Neural cell (in vitro differentiated cells): ENCODE measurements around the gene PIGL. TPM values are rescaled to one million over a fixed set of nuclear protein-coding genes. Genes with fewer than 3 reads are reported as not detected.

ENCODE experiments used
- H2AFZ ChIP-seq: fragments of 200-600, 300-800 bp; sonication (generic), shearing (Covaris generic); 2 replicates; pipeline ENCODE4 v1.6.0; 2014; ENCODE audit warnings: low read depth, mild to moderate bottlenecking, antibody characterized with exemption, low read length, moderate library complexity
- H3F3A ChIP-seq: fragments of 200-600 bp; shearing (Covaris generic); 2 replicates; pipeline ENCODE4 v1.6.1; 2016; ENCODE audit warnings: mild to moderate bottlenecking, moderate library complexity, mixed read lengths, antibody characterized with exemption, low read length; ENCODE audit not compliant: insufficient read depth, poor library complexity, severe bottlenecking
- H3K27ac ChIP-seq: fragments of 200-600, 300-800 bp; sonication (generic), shearing (Covaris generic); 2 replicates; pipeline ENCODE4 v1.5.1; 2014; ENCODE audit warnings: mild to moderate bottlenecking, low read length, moderate library complexity
- H3K27me3 ChIP-seq: fragments of 300-800, 200-600 bp; sonication (generic), shearing (Covaris generic); 2 replicates; pipeline ENCODE4 v1.6.0; 2014; ENCODE audit warnings: mild to moderate bottlenecking, low read depth, low read length, moderate library complexity; ENCODE audit not compliant: insufficient read depth
- H3K36me3 ChIP-seq: fragments of 300-800, 200-600 bp; sonication (generic), shearing (Covaris generic); 2 replicates; pipeline ENCODE4 v1.5.1; 2014; ENCODE audit warnings: mild to moderate bottlenecking, antibody characterized with exemption, low read length, moderate library complexity; ENCODE audit not compliant: insufficient read depth
- H3K4me2 ChIP-seq: fragments of 300-800, 200-600 bp; sonication (generic), shearing (Covaris generic); 2 replicates; pipeline ENCODE4 v1.6.0; 2014; ENCODE audit warnings: mild to moderate bottlenecking, low read length
- H3K4me3 ChIP-seq: fragments of 300-800, 200-600 bp; sonication (generic), shearing (Covaris generic); 2 replicates; pipeline ENCODE4 v1.5.1; 2014; ENCODE audit warnings: mild to moderate bottlenecking, low read length, moderate library complexity
- H3K79me2 ChIP-seq: fragments of 200-600 bp; shearing (Covaris generic); replicated peaks from 2 replicates; pipeline ENCODE4 v1.6.0; 2014; ENCODE audit warnings: mild to moderate bottlenecking, low read length, moderate library complexity; ENCODE audit not compliant: insufficient read depth
- H3K9ac ChIP-seq: fragments of 300-800, 200-600 bp; sonication (generic), shearing (Covaris generic); 2 replicates; pipeline ENCODE4 v1.6.1; 2016; ENCODE audit warnings: mild to moderate bottlenecking, low read length, mixed read lengths
- H3K9me2 ChIP-seq: fragments of 200-600 bp; shearing (Covaris generic); 2 replicates; pipeline ENCODE4 v1.6.1; 2016; ENCODE audit warnings: mild to moderate bottlenecking, low read length, mixed read lengths; ENCODE audit not compliant: insufficient read depth
- H3K9me3 ChIP-seq: fragments of 200-600, 300-800 bp; sonication (generic), shearing (Covaris generic); 2 replicates; pipeline ENCODE4 v1.6.1; 2016; ENCODE audit warnings: mild to moderate bottlenecking, mixed run types, low read length, moderate library complexity, mixed read lengths
- H4K20me1 ChIP-seq: fragments of 200-600 bp; shearing (Covaris generic); 2 replicates; pipeline ENCODE4 v1.6.1; 2016; ENCODE audit warnings: mild to moderate bottlenecking, mixed run types; ENCODE audit not compliant: insufficient read depth
- EP300 ChIP-seq: fragments of 450-650 bp; conservative IDR thresholded peaks from 2 replicates; pipeline ENCODE4 v1.6.1; 2014; ENCODE audit warnings: antibody characterized with exemption, mild to moderate bottlenecking, moderate library complexity; ENCODE audit not compliant: poor library complexity, severe bottlenecking
- MXI1 ChIP-seq: fragments of 450-650 bp; conservative IDR thresholded peaks from 2 replicates; pipeline ENCODE4 v1.6.1; 2014; ENCODE audit warnings: antibody characterized with exemption, mild to moderate bottlenecking; ENCODE audit not compliant: poor library complexity, severe bottlenecking
- POLR2AphosphoS5 ChIP-seq: IDR thresholded peaks from 2 replicates; pipeline ENCODE4 v1.6.1; 2012
- RAD21 ChIP-seq: fragments of 450-650 bp; conservative IDR thresholded peaks from 2 replicates; pipeline ENCODE4 v1.6.1; 2014; ENCODE audit warnings: antibody characterized with exemption, mild to moderate bottlenecking, moderate library complexity
- REST ChIP-seq: IDR thresholded peaks from 2 replicates; pipeline ENCODE4 v1.6.1; 2012; ENCODE audit warnings: borderline replicate concordance
- SMC3 ChIP-seq: fragments of 450-650 bp; conservative IDR thresholded peaks from 2 replicates; pipeline ENCODE4 v1.6.1; 2014; ENCODE audit warnings: antibody characterized with exemption, mild to moderate bottlenecking, moderate library complexity; ENCODE audit not compliant: poor library complexity
- TAF1 ChIP-seq: IDR thresholded peaks from 2 replicates; pipeline ENCODE4 v1.6.1; 2012; ENCODE audit warnings: low read depth
- polyA plus RNA-seq: library from polyadenylated mRNA; depleted of rRNA; stranded (reverse); fragments of >200 nt; gene quantifications from 2 replicates; pipeline ENCODE4 v1.2.3, GENCODE V29; 2014
- TF ChIP-seq, protein P1 (sequence below): fragments of 450-650 bp; IDR thresholded peaks from 2 replicates; pipeline ENCODE4 v1.5.1; 2014; ENCODE audit warnings: antibody characterized with exemption, mild to moderate bottlenecking, moderate library complexity; ENCODE audit not compliant: poor library complexity, severe bottlenecking

Gene PIGL
- polyA plus RNA-seq, 1 donor from 2014 or later: 75.5 TPM

DNA sequence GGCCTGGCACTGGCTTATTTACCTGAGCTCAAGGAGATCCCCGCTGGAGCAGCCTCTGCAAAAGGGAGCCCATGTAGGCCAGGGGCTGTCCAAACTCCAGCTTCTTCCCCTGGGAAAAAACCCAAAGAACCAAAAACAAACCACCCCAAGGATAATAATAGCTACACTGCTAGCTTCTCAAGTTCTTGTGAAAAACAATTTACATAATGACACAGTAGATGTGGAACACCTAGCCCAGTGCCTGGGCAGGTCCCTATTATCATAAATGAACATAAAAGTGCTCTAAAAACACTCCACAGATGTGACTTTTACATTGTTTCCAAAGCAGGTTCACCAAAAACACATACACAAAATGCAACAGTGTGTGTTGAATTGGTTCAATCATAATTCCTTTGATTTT, 109.0 kb downstream of the PIGL start:
- no peaks in the 10 kb centered on the region for H3K9me3 ChIP-seq
- H3K4me3 ChIP-seq: no peak overlapping the region
- no peaks in the 10 kb centered on the region for H3F3A ChIP-seq
- H3K9ac ChIP-seq: no peak overlapping the region
- no peaks in the 10 kb centered on the region for H3K27me3 ChIP-seq
- H3K79me2 ChIP-seq: no peaks in the 10 kb centered on the region
- TF ChIP-seq MXI1 (no peak), POLR2AphosphoS5 (no peak), EP300 (no peak)
- TF ChIP-seq, protein P1, sequence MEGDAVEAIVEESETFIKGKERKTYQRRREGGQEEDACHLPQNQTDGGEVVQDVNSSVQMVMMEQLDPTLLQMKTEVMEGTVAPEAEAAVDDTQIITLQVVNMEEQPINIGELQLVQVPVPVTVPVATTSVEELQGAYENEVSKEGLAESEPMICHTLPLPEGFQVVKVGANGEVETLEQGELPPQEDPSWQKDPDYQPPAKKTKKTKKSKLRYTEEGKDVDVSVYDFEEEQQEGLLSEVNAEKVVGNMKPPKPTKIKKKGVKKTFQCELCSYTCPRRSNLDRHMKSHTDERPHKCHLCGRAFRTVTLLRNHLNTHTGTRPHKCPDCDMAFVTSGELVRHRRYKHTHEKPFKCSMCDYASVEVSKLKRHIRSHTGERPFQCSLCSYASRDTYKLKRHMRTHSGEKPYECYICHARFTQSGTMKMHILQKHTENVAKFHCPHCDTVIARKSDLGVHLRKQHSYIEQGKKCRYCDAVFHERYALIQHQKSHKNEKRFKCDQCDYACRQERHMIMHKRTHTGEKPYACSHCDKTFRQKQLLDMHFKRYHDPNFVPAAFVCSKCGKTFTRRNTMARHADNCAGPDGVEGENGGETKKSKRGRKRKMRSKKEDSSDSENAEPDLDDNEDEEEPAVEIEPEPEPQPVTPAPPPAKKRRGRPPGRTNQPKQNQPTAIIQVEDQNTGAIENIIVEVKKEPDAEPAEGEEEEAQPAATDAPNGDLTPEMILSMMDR: no peak
- no peak overlapping the region for H3K27ac ChIP-seq
- H4K20me1 ChIP-seq: no peaks in the 10 kb centered on the region
- H2AFZ ChIP-seq: no peak overlapping the region
- no peaks in the 10 kb centered on the region for H3K9me2 ChIP-seq
- no peak overlapping the region for H3K4me2 ChIP-seq
- peaks cover 11% of the 10 kb centered on the region for H3K36me3 ChIP-seq

DNA sequence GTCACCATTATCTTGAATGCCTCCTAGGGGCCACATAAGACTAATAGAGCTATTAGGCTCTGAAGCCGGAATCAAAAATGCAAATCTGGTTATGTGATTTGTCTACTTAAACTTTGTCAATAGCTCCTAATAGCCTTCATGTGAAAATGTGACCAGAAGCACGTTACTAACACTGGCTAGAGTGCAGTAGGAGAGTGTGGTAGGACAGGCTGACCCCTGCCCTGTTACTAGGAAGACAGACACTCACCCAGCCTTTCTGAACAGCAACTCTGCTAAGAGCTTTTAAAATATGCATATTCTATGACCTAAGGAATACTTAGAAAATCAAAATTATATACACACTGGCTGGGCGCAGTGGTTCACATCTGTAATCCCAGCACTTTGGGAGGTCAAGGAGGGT, 110.0 kb downstream of the PIGL start:
- Histone ChIP-seq H3K36me3 (peaks cover 11% of the 10 kb centered on the region), H3K4me2 (no peak overlapping the region), H3K9me2 (no peaks in the 10 kb centered on the region), H3K27ac (no peak overlapping the region), H3K9me3 (no peaks in the 10 kb centered on the region), H3K79me2 (no peaks in the 10 kb centered on the region), H2AFZ (no peak overlapping the region), H3K27me3 (no peaks in the 10 kb centered on the region), H3K4me3 (no peak overlapping the region), H3K9ac (no peak overlapping the region), H4K20me1 (no peaks in the 10 kb centered on the region), H3F3A (no peaks in the 10 kb centered on the region)
- no peak for TF ChIP-seq POLR2AphosphoS5
- TF ChIP-seq TAF1: no peak
- TF ChIP-seq RAD21: no peak
- TF ChIP-seq, protein P1: no peak
- TF ChIP-seq MXI1: no peak
- no peak for TF ChIP-seq EP300
- no peak for TF ChIP-seq SMC3
- no peak for TF ChIP-seq REST
